Mesothelial cell of epicardium (in vitro differentiated cells): ENCODE data around the gene PLAAT2. TPM values are rescaled to one million over a fixed set of nuclear protein-coding genes. Genes with fewer than 3 reads are reported as not detected.

Source experiments
- DNase-seq, 2 experiments: peaks; one replicate each; pipeline ENCODE4 v3.0.0; 2021; ENCODE audit warnings: low spot score in 2 of 2; ENCODE audit not compliant: unreplicated experiment in 2 of 2
- H3K27ac Mint-ChIP-seq: 2 replicates; pipeline ENCODE4 v1.8.0; 2021; ENCODE audit warnings: mixed read lengths
- H3K27me3 Mint-ChIP-seq: 2 replicates; pipeline ENCODE4 v1.8.0; 2021; ENCODE audit warnings: low read depth, mixed read lengths
- H3K36me3 Mint-ChIP-seq: 2 replicates; pipeline ENCODE4 v1.8.0; 2021; ENCODE audit warnings: mixed read lengths
- H3K4me1 Mint-ChIP-seq: 2 replicates; pipeline ENCODE4 v1.8.0; 2021; ENCODE audit warnings: mixed read lengths
- H3K4me3 Mint-ChIP-seq: 2 replicates; pipeline ENCODE4 v1.8.0; 2021; ENCODE audit warnings: mild to moderate bottlenecking, moderate library complexity, mixed read lengths
- H3K9me3 Mint-ChIP-seq: 2 replicates; pipeline ENCODE4 v1.8.0; 2021; ENCODE audit warnings: mixed read lengths
- total RNA-seq: library from RNA; stranded (reverse); gene quantifications from 3 replicates; pipeline ENCODE4 v1.2.1, GENCODE V29; 2021
- TF ChIP-seq, protein P1 (sequence below): fragments of 200-600 bp; sonication (generic); IDR thresholded peaks from one replicate; pipeline ENCODE4 v1.5.0; 2021; ENCODE audit warnings: antibody characterized with exemption; ENCODE audit not compliant: unreplicated experiment

PLAAT2 gene
- total RNA-seq, 1 donor from 2014 or later: not detected

DNA sequence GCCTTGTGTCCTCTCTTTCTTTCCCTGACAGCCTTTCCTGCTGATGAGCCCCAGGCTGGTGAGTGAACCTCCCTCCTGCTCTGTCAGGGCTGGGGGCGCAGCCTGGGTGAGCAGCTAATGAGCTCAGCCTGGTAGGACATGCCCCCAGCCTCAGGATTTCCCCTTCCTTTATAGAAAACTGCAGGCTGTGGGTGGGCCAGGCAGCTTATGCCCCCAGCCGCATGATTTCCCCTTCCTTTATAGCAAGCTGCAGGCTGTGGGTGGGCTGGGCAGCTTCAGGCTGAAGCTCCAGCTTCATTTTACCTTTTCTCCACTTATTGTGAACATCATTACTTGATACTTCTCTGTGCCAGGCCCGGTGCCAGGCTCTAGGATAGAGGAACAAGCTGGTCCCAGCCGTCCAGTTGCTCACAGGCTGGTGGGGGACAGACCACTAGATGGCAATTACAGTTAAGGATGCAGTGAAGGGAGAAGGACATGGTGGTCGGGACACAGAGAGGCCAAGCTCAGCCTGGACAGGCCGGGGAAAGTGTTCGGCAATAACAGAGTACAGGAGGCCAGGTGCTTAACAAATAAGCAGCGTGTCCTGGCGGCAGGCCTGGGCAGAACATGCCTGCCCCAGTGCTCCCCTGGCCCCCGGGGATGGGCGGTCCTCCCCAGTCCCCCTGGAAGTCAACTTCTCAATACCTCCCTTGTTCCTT lies 52.0 kb downstream of the PLAAT2 start:
- H3K27me3 Mint-ChIP-seq: no peaks in the 10 kb centered on the region
- H3K4me1 Mint-ChIP-seq: peaks cover 5% of the 10 kb centered on the region
- TF ChIP-seq, protein P1, sequence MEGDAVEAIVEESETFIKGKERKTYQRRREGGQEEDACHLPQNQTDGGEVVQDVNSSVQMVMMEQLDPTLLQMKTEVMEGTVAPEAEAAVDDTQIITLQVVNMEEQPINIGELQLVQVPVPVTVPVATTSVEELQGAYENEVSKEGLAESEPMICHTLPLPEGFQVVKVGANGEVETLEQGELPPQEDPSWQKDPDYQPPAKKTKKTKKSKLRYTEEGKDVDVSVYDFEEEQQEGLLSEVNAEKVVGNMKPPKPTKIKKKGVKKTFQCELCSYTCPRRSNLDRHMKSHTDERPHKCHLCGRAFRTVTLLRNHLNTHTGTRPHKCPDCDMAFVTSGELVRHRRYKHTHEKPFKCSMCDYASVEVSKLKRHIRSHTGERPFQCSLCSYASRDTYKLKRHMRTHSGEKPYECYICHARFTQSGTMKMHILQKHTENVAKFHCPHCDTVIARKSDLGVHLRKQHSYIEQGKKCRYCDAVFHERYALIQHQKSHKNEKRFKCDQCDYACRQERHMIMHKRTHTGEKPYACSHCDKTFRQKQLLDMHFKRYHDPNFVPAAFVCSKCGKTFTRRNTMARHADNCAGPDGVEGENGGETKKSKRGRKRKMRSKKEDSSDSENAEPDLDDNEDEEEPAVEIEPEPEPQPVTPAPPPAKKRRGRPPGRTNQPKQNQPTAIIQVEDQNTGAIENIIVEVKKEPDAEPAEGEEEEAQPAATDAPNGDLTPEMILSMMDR: no peak
- H3K4me3 Mint-ChIP-seq: no peak overlapping the region
- H3K36me3 Mint-ChIP-seq: no peaks in the 10 kb centered on the region
- H3K27ac Mint-ChIP-seq: no peak overlapping the region
- no peaks in the 10 kb centered on the region for H3K9me3 Mint-ChIP-seq
- no peak for DNase-seq

DNA sequence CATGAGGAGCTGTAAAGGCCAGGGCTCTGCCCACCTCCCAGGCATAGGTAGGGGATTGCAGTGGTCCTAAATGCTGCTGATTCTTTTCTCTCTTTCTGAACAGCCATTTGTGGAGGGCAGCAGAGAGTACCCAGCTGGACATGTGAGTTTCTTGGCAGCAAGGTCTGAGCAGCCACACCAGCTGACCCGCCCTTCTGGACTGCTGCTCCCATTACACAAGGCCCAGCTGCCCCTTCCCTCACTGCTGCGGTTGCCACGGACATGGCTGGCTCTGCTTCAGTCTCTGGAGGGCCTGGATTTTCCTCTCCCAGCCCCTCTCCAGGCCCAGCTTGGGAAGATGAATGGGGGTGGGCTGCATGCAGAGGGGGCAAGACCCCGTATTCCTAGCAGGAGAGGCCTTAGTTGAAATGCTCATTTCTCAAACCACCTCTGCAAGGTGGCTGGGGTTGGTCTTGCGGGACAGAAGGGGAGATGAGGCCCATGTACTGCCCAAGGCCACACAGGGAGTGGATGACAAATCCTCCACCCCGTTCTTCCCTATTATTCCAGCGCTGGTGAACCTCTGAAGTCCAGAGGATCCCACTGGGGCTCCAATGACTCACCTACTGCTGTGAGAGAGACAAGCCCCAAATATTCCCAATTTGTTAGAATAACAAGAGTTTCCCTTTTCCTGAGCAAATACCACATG lies 52.7 kb downstream of the PLAAT2 start:
- H3K4me3 Mint-ChIP-seq: no peak overlapping the region
- no peaks in the 10 kb centered on the region for H3K36me3 Mint-ChIP-seq
- H3K4me1 Mint-ChIP-seq: peaks cover 5% of the 10 kb centered on the region
- no peak overlapping the region for H3K27ac Mint-ChIP-seq
- H3K27me3 Mint-ChIP-seq: no peaks in the 10 kb centered on the region
- H3K9me3 Mint-ChIP-seq: no peaks in the 10 kb centered on the region
- DNase-seq: no peak
- TF ChIP-seq, protein P1: no peak

DNA sequence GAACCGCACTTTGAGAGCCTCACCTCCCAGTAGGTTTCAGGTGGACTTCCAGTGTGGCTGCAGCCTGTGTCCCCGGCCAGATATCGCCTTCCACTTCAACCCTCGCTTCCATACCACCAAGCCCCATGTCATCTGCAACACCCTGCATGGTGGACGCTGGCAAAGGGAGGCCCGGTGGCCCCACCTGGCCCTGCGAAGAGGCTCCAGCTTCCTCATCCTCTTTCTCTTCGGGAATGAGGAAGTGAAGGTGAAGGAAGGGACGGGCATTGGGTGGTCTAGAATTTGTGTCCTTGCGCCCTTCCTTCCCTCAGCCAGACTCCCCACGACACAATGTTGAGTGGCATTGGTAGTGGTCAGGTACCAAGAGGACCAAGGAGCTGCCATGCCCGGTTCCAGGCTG lies 54.4 kb downstream of the PLAAT2 start:
- H3K9me3 Mint-ChIP-seq: no peaks in the 10 kb centered on the region
- no peak for DNase-seq
- no peak overlapping the region for H3K4me3 Mint-ChIP-seq
- H3K36me3 Mint-ChIP-seq: no peaks in the 10 kb centered on the region
- H3K4me1 Mint-ChIP-seq: peaks cover 5% of the 10 kb centered on the region
- H3K27me3 Mint-ChIP-seq: no peaks in the 10 kb centered on the region
- H3K27ac Mint-ChIP-seq: no peak overlapping the region
- TF ChIP-seq, protein P1: no peak

DNA sequence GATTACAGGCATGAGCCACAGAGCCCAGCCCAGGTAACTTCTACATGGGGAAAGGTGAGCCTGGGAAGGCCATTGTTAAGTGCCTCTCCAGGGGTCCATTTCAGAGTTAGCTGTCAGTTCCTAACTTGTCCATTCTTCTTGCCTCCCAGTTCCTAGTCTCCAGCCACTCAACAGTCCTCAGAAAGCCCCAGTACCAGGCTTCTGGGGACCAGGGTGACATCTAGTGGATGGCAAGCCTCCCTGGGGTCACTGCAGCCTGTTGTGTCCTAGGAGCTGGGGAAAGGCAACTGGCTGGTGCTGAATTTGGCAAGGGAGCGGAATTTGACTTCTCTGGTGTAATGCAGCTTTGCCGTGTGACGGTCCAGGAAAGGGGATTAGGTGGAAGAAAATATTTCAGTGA lies 55.2 kb downstream of the PLAAT2 start:
- H3K36me3 Mint-ChIP-seq: no peaks in the 10 kb centered on the region
- no peak overlapping the region for H3K27ac Mint-ChIP-seq
- DNase-seq: no peak
- peaks cover 5% of the 10 kb centered on the region for H3K4me1 Mint-ChIP-seq
- H3K27me3 Mint-ChIP-seq: no peaks in the 10 kb centered on the region
- no peaks in the 10 kb centered on the region for H3K9me3 Mint-ChIP-seq
- no peak overlapping the region for H3K4me3 Mint-ChIP-seq
- TF ChIP-seq, protein P1: no peak

DNA sequence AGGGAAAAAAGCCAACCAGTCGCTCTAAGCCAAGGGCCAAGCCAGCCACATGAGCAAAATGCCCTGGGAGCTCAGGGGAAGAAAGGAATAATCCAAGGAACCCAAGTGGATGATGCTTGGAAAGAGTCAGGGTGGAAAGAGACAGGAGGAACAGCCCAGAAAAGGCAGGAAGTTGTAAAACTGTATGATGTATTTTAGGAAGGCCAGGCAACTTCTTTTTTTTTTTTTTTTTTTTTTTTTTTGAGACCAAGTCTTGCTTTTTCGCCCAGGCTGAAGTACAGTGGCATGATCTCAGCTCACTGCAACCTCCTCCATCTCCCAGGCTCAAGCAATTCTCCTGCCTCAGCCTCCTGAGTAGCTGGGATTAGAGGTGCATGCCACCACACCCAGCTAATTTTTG lies 55.7 kb downstream of the PLAAT2 start:
- Mint-ChIP-seq H3K4me1 (peaks cover 8% of the 10 kb centered on the region), H3K36me3 (no peaks in the 10 kb centered on the region), H3K27ac (no peak overlapping the region), H3K9me3 (no peaks in the 10 kb centered on the region), H3K27me3 (no peaks in the 10 kb centered on the region), H3K4me3 (no peak overlapping the region)
- TF ChIP-seq, protein P1: no peak
- DNase-seq: no peak
